Activated CD4-positive, alpha-beta T cell treated with anti-CD3 and anti-CD28 coated beads for 4 hours (primary cell): ENCODE measurements around the gene ATP11A.

Source experiments
- DNase-seq, 2 donors: peaks; one replicate each; pipeline ENCODE4 v3.0.0-alpha.2; 2020

ATP11A gene

DNA sequence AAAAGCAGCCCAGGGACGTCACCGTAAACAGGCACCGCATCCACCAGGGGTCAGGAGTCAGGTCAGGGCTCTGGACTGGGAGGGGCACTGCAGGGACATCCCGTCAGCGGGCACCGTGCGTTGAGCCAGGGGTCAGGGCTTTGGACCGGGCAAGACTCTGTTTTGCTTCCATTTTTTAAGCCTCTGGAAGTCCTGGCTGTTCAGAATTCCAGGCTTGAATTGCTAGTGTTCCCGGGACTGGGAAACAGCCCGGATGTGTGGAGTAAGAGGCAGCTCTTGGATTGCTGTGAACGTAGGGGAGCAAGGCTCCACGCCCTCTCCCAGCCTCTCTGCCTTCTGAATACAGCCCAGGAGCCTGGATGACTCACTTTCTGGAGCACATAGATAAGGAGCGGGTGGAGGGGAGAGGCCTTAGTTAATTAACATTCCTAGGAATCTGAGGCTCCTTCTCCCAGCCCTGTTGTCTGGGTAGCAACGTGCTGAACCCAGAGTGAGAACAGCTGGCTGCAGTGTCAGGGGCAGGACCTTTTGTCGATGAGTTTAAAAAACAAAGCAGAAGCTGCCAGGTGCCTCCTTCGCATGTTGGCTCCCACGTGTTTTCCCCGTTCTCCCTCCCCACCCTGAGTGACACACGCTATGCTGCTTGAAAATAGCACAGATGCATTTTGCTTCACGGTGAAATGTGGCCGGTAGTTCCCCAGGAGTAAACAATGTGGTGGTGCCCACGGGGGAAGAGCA lies 21.9 kb downstream of the ATP11A start:
- peak in 1 of 2 donors; percentile 26 for DNase-seq

GRCh38 chr13:112712451-112713207 lies 22.8 kb downstream of the ATP11A start:
- no peak for DNase-seq

- no peak for DNase-seq
These were observed 23.8 kb downstream of the ATP11A start for GRCh38 chr13:112713517-112714253.

DNA sequence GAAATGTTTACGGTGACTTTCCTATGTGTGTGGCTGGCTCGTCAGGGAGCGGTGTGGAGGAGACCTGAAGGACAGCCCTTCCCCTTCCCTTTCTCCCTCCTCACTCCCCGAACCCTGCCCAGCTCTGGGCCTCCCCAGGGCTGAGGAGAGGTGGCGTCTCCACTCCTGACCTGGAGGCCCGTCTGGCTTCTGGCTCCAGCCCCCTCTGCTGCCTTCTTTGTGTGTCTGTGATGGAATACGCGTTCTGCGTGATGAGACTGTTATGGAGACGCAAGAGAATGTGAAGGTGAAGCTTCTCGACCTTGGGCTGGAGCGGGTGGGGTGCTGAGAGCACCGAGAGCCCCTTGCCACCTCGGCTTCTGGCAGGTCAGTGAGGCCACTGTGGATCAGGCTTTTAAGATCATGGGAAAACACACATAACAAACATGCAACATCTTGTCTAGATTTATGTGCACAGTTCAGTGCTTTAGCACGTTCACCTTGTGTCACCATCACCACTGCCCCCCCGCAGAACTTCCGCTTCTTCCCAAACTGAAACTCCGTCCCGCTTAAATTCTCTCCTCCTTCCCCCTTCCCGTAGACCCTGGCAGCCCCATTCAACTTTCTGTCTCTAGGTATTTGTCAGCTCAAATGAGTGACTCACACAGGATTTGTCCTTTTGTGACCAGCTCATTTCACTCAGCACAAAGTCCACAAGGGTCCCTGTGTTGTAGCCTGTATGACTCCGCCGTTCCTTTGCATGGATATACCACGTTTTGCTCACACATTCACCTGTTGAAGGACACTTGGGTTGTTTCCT lies 24.7 kb downstream of the ATP11A start:
- no peak for DNase-seq

- no peak for DNase-seq
These were observed 25.4 kb downstream of the ATP11A start for GRCh38 chr13:112715210-112715609.

- no peak for DNase-seq
These were observed 26.1 kb downstream of the ATP11A start for GRCh38 chr13:112715715-112716460.

DNA sequence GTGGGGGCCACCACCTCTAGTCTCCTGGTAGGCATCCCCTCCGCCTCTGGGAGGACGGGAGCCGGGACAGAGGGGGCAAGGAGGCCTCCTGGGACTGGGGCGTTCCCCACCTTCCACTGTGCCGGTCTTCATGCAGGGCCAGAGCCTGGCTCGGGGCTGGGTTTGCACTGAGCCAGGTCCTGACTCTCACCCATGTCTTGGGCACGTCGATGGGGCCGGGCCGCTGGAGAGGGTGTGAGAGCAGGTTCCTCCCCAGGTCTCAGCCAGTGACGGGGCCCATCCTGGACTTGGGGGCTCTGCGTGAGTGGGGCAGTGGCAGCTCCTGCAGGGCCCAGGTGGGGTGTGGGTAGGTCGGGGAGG lies 26.6 kb downstream of the ATP11A start:
- DNase-seq, result no peak

GRCh38 chr13:112716841-112717520 lies 27.1 kb downstream of the ATP11A start:
- DNase-seq, result no peak

DNA sequence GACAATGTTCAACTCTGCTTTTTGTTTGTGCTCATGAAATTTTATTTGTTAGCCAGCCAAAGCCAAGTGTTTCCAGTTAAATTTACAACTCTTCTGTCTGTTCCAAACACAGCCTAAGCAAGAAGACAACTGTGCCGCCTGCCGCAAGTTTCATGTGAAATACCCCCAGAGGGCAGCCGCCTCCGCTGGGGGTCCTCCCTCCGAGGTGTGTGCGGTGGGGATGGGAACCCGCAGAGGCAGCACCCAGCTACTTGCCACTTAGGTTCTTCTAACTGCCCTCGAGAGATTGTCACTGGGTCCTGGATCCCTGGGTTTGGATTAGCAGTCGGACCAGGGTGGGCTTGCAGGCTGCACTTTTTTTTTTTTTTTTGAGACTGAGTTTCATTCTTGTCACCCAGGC lies 28.5 kb downstream of the ATP11A start:
- no peak for DNase-seq

- DNase-seq, result no peak
These were observed 29.2 kb downstream of the ATP11A start for GRCh38 chr13:112719016-112719415.

GRCh38 chr13:112719556-112719955 lies 29.7 kb downstream of the ATP11A start:
- no peak for DNase-seq

GRCh38 chr13:112720251-112720650 lies 30.4 kb downstream of the ATP11A start:
- DNase-seq, result no peak

DNA sequence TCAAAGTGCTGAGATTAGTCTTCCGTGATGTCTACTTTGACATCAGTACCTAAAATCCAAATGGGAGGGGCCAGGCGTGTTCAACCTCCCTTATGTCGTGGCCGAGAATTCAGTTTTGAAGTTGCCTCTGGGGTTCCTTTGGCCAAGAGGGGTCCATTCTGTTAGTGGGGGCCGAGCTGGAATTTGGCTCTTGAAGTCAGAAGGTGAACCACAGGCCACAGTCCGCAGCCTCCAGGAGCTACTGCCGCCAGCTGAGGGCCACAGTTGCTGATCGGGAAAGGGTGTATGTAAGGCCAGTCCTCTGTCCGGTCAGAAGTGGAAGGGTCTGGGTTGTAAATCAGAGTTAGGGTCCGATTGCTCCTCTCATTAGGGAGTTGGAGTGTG lies 31.0 kb downstream of the ATP11A start:
- no peak for DNase-seq

- DNase-seq, result no peak
These were observed 31.6 kb downstream of the ATP11A start for GRCh38 chr13:112721198-112722104.

GRCh38 chr13:112722433-112723263 lies 32.8 kb downstream of the ATP11A start:
- DNase-seq, result no peak

DNA sequence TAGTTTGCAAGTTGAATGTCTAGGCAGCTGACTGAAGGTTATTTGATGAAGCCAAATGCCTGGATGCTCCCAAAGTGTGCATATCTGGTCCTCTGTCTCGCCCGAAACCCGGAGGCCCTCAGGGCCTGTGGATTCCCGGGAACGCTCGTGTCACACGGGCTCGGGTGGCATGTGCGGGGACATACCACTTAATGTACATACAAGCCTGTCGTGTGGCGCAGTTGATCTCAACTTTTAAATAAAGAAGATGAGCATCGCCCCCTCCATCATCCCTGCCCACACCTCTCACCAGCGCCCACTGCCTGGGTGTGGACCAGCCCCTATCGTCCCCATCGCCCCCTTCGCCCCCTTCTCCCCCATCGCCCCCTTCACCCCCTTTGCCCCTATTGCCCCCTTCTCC lies 33.9 kb downstream of the ATP11A start:
- DNase-seq, result no peak

DNA sequence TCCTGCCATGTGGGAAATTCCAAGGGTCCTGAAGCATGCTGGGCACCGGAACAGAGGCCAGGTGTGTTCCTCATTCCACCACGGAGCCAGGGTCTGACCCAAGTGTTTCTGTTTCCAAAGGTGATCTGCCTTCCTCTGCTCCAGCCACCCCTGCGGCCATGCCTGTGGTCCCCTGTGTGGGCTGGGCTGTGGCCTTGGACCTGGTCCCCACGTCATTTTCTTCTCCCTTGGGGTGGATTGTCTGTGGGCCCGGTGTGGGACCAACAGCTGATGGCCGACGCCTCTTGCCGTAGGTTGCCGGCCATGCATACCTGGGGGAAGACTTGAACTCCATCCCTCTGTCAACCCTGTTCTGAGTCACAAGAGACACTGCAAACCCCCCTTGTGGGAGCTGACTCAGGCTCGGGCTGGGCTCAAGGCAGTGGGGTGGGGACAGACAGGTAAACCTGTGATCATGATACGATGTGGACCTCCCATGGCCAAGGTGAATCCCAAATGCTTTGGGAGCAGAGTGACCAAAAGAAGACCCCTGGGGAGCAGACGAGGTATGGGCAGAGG lies 35.0 kb downstream of the ATP11A start:
- no peak for DNase-seq

DNA sequence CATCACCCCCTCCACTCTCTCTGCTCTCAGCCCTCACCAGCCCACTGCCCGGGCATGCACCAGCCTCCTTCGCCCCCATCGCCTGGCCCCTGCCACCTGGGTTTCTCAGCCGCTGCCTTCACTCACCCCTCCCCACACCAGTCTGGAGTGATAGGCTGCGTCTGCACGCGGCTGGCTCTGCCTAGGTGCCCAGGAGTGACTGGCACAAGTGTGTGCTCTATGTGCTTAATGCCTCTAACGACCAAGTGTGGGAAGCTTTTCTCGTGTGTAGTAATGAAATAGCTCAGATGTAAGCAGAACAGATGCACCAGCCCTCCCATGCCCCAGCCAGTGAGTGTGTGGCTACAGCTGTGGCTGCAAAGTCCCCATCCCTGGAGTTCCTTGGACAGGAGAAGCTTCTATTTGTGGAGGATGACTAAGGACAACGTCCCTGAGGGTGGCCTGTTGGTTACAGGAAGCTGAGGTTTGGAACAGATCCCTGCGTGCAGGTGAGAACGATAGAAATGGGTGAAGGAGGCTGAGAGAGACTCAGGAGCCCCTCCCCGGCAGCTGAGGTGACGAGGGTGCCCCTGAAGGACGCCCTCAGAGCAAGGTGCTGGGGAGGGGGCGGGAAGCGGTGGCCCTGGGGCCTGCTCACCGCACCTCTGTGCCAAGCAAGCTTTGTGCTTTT lies 35.6 kb downstream of the ATP11A start:
- no peak for DNase-seq
